Neural progenitor cell (in vitro differentiated cells): ENCODE measurements around the gene AMMECR1. TPM values are rescaled to one million over a fixed set of nuclear protein-coding genes. Genes with fewer than 3 reads are reported as not detected.

ENCODE experiments used
- DNase-seq: peaks from one replicate; pipeline ENCODE4 v3.0.0-alpha.2; 2016; ENCODE audit warnings: low spot score
- H2AFZ ChIP-seq: fragments of 200-600 bp; sonication (generic); replicated peaks from 2 replicates; pipeline ENCODE4 v1.6.1; 2016; ENCODE audit warnings: antibody characterized with exemption
- H3F3A ChIP-seq: fragments of 200-600 bp; sonication (generic); 2 replicates; pipeline ENCODE4 v1.6.1; 2016; ENCODE audit warnings: antibody characterized with exemption, low read depth
- H3K27ac ChIP-seq: fragments of 200-600 bp; sonication (generic); 2 replicates; pipeline ENCODE4 v1.5.1; 2016; ENCODE audit warnings: mild to moderate bottlenecking
- H3K27me3 ChIP-seq: fragments of 200-600 bp; sonication (generic); 2 replicates; pipeline ENCODE4 v1.6.1; 2016; ENCODE audit warnings: mild to moderate bottlenecking, moderate library complexity
- H3K36me3 ChIP-seq: fragments of 200-600 bp; sonication (generic); 2 replicates; pipeline ENCODE4 v1.5.1; 2016
- H3K4me1 ChIP-seq: fragments of 200-600 bp; sonication (generic); 2 replicates; pipeline ENCODE4 v1.6.1; 2016; ENCODE audit warnings: mixed run types
- H3K4me2 ChIP-seq: fragments of 200-600 bp; sonication (generic); 2 replicates; pipeline ENCODE4 v1.6.1; 2016
- H3K4me3 ChIP-seq: fragments of 200-600 bp; sonication (generic); 2 replicates; pipeline ENCODE4 v1.5.1; 2016
- H3K79me2 ChIP-seq: fragments of 200-600 bp; sonication (generic); 2 replicates; pipeline ENCODE4 v1.6.1; 2016; ENCODE audit warnings: low read depth
- H3K9ac ChIP-seq: fragments of 200-600 bp; sonication (generic); 2 replicates; pipeline ENCODE4 v1.6.1; 2016
- H3K9me3 ChIP-seq: fragments of 200-600 bp; sonication (generic); 2 replicates; pipeline ENCODE4 v1.5.1; 2016; ENCODE audit warnings: low read depth
- H4K20me1 ChIP-seq: fragments of 200-600 bp; sonication (generic); 2 replicates; pipeline ENCODE4 v1.6.1; 2016; ENCODE audit warnings: low read depth
- H3K27ac Mint-ChIP-seq: 3 replicates; pipeline ENCODE4 v1.8.0; 2021; ENCODE audit warnings: mixed read lengths
- H3K27me3 Mint-ChIP-seq: 2 replicates; pipeline ENCODE4 v1.8.0; 2022; ENCODE audit warnings: low read depth, mild to moderate bottlenecking, inconsistent platforms, moderate library complexity, mixed read lengths; ENCODE audit not compliant: insufficient read depth
- H3K36me3 Mint-ChIP-seq: 3 replicates; pipeline ENCODE4 v1.8.0; 2021; ENCODE audit warnings: mixed read lengths
- H3K4me1 Mint-ChIP-seq: 3 replicates; pipeline ENCODE4 v1.8.0; 2021; ENCODE audit warnings: mixed read lengths
- H3K4me3 Mint-ChIP-seq: 3 replicates; pipeline ENCODE4 v1.8.0; 2021; ENCODE audit warnings: mild to moderate bottlenecking, moderate library complexity, mixed read lengths
- H3K9me3 Mint-ChIP-seq: 3 replicates; pipeline ENCODE4 v1.8.0; 2020; ENCODE audit warnings: mixed read lengths
- CTCF ChIP-seq: fragments of 200-600 bp; sonication (generic); IDR thresholded peaks from 2 replicates; pipeline ENCODE4 v1.5.1; 2017; ENCODE audit warnings: antibody characterized with exemption, mild to moderate bottlenecking
- EZH2 ChIP-seq: fragments of 200-600 bp; sonication (generic); IDR thresholded peaks from 2 replicates; pipeline ENCODE4 v1.6.1; 2017; ENCODE audit warnings: antibody characterized with exemption, mild to moderate bottlenecking, moderate library complexity
- EZH2phosphoT487 ChIP-seq: fragments of 200-600 bp; sonication (generic); IDR thresholded peaks from 2 replicates; pipeline ENCODE4 v1.6.1; 2017; ENCODE audit warnings: antibody characterized with exemption
- total RNA-seq: library from RNA; depleted of rRNA; stranded (reverse); fragments of >200 nt; gene quantifications from 2 replicates; pipeline ENCODE4 v1.2.3, GENCODE V29; 2015; ENCODE audit warnings: low replicate concordance

The AMMECR1 gene
- total RNA-seq, 1 donor from 2014 or later, result 20.3 TPM

DNA sequence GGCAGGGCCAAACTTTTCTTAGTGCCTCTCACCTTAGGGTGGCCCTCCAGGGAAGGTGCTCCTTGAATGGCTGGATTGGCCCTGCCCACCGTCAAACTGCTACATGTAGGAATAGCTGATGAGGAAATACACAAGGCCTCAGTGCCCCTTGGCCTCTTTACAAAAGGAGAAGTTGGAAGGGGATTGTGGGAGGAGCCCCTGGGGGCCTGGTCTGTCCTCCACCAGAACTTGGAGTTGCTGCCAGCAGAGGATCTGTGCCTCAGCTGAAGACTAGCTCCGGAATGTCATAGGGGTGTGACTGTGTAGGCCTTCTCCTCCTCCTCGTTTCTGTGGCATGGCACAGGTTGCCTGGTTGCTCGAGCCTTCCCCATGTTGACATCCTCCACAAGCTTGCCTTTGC lies 142.7 kb downstream of the AMMECR1 start:
- no peak overlapping the region for H3K4me3 ChIP-seq
- H3K79me2 ChIP-seq, result no peaks in the 10 kb centered on the region
- no peaks in the 10 kb centered on the region for H3K4me1 Mint-ChIP-seq
- no peak overlapping the region for H3K4me2 ChIP-seq
- H3K9ac ChIP-seq, result no peak overlapping the region
- no peaks in the 10 kb centered on the region for H4K20me1 ChIP-seq
- H3K4me1 ChIP-seq, result no peaks in the 10 kb centered on the region
- no peaks in the 10 kb centered on the region for H3K27me3 ChIP-seq
- H3K36me3 Mint-ChIP-seq, result peaks cover 53% of the 10 kb centered on the region
- no peak overlapping the region for H3K27ac Mint-ChIP-seq
- TF ChIP-seq EZH2 (no peak), CTCF (no peak), EZH2phosphoT487 (no peak)
- no peaks in the 10 kb centered on the region for H3K27me3 Mint-ChIP-seq
- H3K36me3 ChIP-seq, result no peaks in the 10 kb centered on the region
- H2AFZ ChIP-seq, result no peak overlapping the region
- no peaks in the 10 kb centered on the region for H3F3A ChIP-seq
- DNase-seq, result no peak
- no peak overlapping the region for H3K4me3 Mint-ChIP-seq
- H3K9me3 ChIP-seq, result no peaks in the 10 kb centered on the region
- no peak overlapping the region for H3K27ac ChIP-seq
- no peaks in the 10 kb centered on the region for H3K9me3 Mint-ChIP-seq

GRCh38 chrX:110173192-110174175 lies 144.4 kb downstream of the AMMECR1 start:
- Histone ChIP-seq H3K4me2 (no peak overlapping the region), H4K20me1 (no peaks in the 10 kb centered on the region), H3K9me3 (no peaks in the 10 kb centered on the region), H2AFZ (no peak overlapping the region), H3K36me3 (no peaks in the 10 kb centered on the region), H3K9ac (no peak overlapping the region), H3K4me1 (no peaks in the 10 kb centered on the region), H3F3A (no peaks in the 10 kb centered on the region), H3K27me3 (no peaks in the 10 kb centered on the region), H3K79me2 (no peaks in the 10 kb centered on the region), H3K4me3 (no peak overlapping the region), H3K27ac (no peak overlapping the region)
- no peaks in the 10 kb centered on the region for H3K9me3 Mint-ChIP-seq
- no peak for DNase-seq
- H3K27ac Mint-ChIP-seq, result no peak overlapping the region
- TF ChIP-seq EZH2phosphoT487 (no peak), EZH2 (no peak), CTCF (no peak)
- H3K36me3 Mint-ChIP-seq, result peaks cover 54% of the 10 kb centered on the region
- H3K4me1 Mint-ChIP-seq, result no peaks in the 10 kb centered on the region
- H3K27me3 Mint-ChIP-seq, result no peaks in the 10 kb centered on the region
- H3K4me3 Mint-ChIP-seq, result no peak overlapping the region

- H3K36me3 Mint-ChIP-seq, result peaks cover 50% of the 10 kb centered on the region
- no peak for DNase-seq
- H3K9me3 Mint-ChIP-seq, result no peaks in the 10 kb centered on the region
- no peaks in the 10 kb centered on the region for H3K27me3 ChIP-seq
- H3K4me1 ChIP-seq, result no peaks in the 10 kb centered on the region
- H3F3A ChIP-seq, result no peaks in the 10 kb centered on the region
- H3K9me3 ChIP-seq, result no peaks in the 10 kb centered on the region
- no peak overlapping the region for H2AFZ ChIP-seq
- no peak overlapping the region for H3K4me2 ChIP-seq
- no peak overlapping the region for H3K9ac ChIP-seq
- H3K79me2 ChIP-seq, result no peaks in the 10 kb centered on the region
- H3K27me3 Mint-ChIP-seq, result no peaks in the 10 kb centered on the region
- no peaks in the 10 kb centered on the region for H3K4me1 Mint-ChIP-seq
- TF ChIP-seq EZH2phosphoT487 (no peak), CTCF (no peak), EZH2 (no peak)
- no peak overlapping the region for H3K4me3 Mint-ChIP-seq
- H4K20me1 ChIP-seq, result no peaks in the 10 kb centered on the region
- H3K27ac ChIP-seq, result no peak overlapping the region
- H3K4me3 ChIP-seq, result no peak overlapping the region
- H3K27ac Mint-ChIP-seq, result no peak overlapping the region
- H3K36me3 ChIP-seq, result no peaks in the 10 kb centered on the region
Measured at GRCh38 chrX:110172215-110172614, 145.7 kb downstream of the AMMECR1 start.
